Astrocyte of the spinal cord (primary cell): ENCODE data around the gene PRAMEF2.
A peak's percentile ranks its signal among the peaks of the same experiment; 100 is the strongest.
"Not testable (repeated sequence)": the region's sequence is repeated elsewhere in the genome, so short reads cannot be mapped to it uniquely, and the experiment has no call there.

ENCODE experiments used
- DNase-seq: peaks from one replicate; pipeline ENCODE4 v3.0.0; 2011; ENCODE audit warnings: low read depth, low spot score
- H3K4me3 ChIP-seq: 2 replicates; pipeline ENCODE4 v1.5.1; 2011; ENCODE audit warnings: low read depth, mild to moderate bottlenecking, low read length, moderate library complexity
- in situ Hi-C: cut with HindIII; loops from 2 replicates; pipeline ENCODE4 v1.10.0; 2017; ENCODE audit warnings: low sequenced_read_pairs
- TF ChIP-seq, protein P1 (sequence below): IDR thresholded peaks from 2 replicates; pipeline ENCODE4 v1.5.1; 2012; ENCODE audit warnings: low read depth, mild to moderate bottlenecking, low read length, inconsistent platforms

The PRAMEF2 gene, protein sequence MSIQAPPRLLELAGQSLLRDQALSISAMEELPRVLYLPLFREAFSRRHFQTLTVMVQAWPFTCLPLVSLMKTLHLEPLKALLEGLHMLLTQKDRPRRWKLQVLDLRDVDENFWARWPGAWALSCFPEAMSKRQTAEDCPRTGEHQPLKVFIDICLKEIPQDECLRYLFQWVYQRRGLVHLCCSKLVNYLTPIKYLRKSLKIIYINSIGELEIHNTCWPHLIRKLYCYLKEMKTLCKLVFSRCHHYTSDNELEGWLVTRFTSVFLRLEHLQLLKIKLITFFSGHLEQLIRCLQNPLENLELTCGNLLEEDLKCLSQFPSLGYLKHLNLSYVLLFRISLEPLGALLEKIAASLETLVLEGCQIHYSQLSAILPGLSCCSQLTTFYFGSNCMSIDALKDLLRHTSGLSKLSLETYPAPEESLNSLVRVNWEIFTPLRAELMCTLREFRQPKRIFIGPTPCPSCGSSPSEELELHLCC

DNA sequence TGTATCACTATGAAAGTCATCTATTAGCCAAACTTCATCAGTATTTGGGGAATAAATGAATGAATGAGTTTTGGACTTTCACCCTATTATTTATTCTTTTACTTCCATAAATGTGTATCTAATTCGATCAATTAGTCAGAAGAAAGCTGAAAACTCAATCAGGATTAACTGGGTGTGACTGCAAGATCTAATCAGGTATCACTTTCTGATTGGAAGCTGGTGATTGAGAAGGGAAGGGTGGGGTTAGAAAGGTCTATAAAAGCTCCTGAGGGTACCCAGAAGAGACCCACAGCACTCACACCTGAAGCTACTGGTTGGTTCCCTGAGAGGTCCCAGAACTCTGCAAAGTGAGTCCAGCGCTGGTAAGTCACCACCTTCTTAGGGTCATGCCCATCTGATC, at the start of gene PRAMEF2:
PRAMEF2 (plus strand) TSS at position 301 of the 400 bp plus-strand sequence. CDS start 1,924 bp downstream, outside the sequence.
- DNase-seq, H3K4me3 ChIP-seq, in situ Hi-C loops: not testable (repeated sequence)

- no peak for DNase-seq
- no peak overlapping the region for H3K4me3 ChIP-seq
- TF ChIP-seq, protein P1, sequence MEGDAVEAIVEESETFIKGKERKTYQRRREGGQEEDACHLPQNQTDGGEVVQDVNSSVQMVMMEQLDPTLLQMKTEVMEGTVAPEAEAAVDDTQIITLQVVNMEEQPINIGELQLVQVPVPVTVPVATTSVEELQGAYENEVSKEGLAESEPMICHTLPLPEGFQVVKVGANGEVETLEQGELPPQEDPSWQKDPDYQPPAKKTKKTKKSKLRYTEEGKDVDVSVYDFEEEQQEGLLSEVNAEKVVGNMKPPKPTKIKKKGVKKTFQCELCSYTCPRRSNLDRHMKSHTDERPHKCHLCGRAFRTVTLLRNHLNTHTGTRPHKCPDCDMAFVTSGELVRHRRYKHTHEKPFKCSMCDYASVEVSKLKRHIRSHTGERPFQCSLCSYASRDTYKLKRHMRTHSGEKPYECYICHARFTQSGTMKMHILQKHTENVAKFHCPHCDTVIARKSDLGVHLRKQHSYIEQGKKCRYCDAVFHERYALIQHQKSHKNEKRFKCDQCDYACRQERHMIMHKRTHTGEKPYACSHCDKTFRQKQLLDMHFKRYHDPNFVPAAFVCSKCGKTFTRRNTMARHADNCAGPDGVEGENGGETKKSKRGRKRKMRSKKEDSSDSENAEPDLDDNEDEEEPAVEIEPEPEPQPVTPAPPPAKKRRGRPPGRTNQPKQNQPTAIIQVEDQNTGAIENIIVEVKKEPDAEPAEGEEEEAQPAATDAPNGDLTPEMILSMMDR: no peak
- in situ Hi-C loops: no loop called here
Measured at GRCh38 chr1:12809933-12810332, 47.0 kb upstream of the PRAMEF2 start.

DNA sequence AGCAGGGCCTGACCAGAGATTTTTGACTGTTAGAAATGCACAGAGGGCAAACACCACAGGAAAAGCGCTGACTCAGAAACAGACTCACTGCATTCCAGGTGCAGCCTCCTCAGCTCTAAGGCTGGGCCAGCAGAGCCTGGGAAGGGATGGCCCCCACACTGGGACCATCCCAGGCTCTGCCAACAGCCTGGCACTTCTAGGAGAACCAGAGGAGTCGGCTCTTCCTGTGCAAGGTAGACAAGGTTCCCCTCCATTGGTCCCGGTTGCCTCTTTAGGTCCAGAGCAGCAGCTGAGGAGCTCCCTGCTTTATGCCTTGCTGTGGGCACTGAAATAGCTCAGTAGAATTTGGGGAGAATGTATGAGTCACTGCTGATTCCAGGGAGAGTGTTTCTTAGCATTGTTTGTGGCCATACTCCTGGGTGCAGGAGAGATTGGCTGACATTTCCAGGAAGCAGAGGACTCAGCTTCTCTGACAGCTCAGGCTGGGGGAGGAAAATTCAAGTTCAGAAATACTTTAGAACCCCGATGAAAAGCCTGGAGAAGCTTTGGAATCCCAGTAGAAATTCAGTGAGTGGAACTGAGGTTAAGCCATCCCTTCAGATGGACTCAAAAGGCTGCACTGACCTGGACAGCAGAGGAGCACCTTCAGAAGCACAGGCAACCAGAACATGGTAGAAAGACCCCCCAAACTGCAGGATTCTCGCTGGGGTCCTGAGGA, 46.0 kb upstream of the PRAMEF2 start:
- in situ Hi-C loops: no loop called here
- DNase-seq: peak; percentile 3
- H3K4me3 ChIP-seq: no peak overlapping the region

GRCh38 chr1:12811409-12811784, 45.5 kb upstream of the PRAMEF2 start:
- H3K4me3 ChIP-seq: no peak overlapping the region
- in situ Hi-C loops: no loop called here
- TF ChIP-seq, protein P1: no peak
- no peak for DNase-seq

More for the DNA sequence above, 46.0 kb upstream of the PRAMEF2 start:
- TF ChIP-seq, protein P1: no peak

GRCh38 chr1:12819061-12819460, 37.8 kb upstream of the PRAMEF2 start:
- in situ Hi-C loops, H3K4me3 ChIP-seq, DNase-seq: not testable (repeated sequence)

DNA sequence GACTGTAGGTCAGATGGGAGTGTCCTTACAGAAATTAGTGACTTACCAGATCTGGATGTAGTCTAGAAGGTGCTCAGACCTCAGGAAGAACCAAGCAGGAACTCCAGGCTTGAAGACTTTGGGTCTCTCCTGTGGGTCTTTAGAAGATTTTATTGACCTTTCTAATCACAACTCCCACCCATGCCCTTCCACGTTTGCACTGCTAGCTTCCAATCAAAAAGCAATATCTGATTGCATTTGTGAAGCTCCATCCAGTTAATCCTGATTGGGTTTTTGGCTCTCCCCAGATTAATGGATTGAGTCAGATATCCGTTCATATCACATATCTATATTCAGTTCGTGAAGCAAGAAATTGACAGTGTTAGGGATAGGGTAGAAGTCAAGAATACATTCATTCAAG, 25.6 kb upstream of the PRAMEF2 start, which contains the start of gene PRAMEF11:
PRAMEF11 (minus strand) TSS at position 101 of the 400 bp plus-strand sequence. CDS start 2,621 bp downstream, outside the sequence.
- H3K4me3 ChIP-seq, in situ Hi-C loops, DNase-seq: not testable (repeated sequence)

DNA sequence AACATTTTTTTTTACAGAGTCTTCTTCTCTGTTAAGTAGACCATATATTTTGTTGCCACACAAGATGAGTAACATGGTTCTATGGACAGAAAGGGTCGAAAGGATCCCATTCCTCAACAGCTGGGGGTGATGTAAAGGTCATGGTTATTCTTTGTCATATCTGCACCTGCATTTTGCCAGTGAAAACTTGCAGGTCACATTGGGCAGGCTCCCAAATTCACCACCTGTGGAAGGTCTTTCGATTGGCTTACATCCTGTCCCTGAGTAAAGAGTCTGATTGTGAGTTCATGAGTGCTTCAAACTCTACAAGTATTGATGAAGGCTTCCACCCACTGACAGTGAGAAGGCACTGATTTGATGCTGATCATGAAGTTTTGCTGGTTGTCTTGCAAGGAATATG, 23.6 kb upstream of the PRAMEF2 start:
- in situ Hi-C loops: not testable (repeated sequence)

DNA sequence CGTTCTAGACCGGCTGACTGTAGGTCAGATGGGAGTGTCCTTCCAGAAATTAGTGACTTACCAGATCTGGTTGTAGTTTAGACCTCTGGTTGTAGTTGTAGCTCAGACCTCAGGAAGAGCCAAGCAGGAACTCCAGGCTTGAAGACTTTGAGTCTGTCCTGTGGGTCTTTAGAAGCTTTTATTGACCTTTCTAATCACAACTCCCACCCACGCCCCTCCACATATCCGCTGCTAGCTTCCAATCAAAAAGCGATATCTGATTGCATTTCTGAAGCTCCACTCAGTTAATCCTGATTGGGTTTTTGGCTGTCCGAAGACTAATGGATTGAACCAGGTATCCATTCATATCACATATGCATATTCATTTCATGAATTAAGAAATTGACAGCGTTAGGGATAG, 8.3 kb upstream of the PRAMEF2 start, which contains the start of gene HNRNPCL1:
HNRNPCL1 (minus strand) TSS at position 101 of the 400 bp plus-strand sequence. CDS start 431 bp downstream, outside the sequence.
- DNase-seq, in situ Hi-C loops: not testable (repeated sequence)

More for the DNA sequence above, 23.6 kb upstream of the PRAMEF2 start:
- not testable (repeated sequence) for DNase-seq, H3K4me3 ChIP-seq

GRCh38 chr1:12851779-12852178, 5.1 kb upstream of the PRAMEF2 start:
- in situ Hi-C loops: no loop called here
- DNase-seq: no peak
- no peak overlapping the region for H3K4me3 ChIP-seq
- TF ChIP-seq, protein P1: no peak

More for the DNA sequence above, 8.3 kb upstream of the PRAMEF2 start, which contains the start of gene HNRNPCL1:
- not testable (repeated sequence) for H3K4me3 ChIP-seq

GRCh38 chr1:12863131-12863880, 6.4 kb downstream of the PRAMEF2 start:
- DNase-seq, H3K4me3 ChIP-seq, in situ Hi-C loops: not testable (repeated sequence)

- H3K4me3 ChIP-seq, DNase-seq, in situ Hi-C loops: not testable (repeated sequence)
Measured at GRCh38 chr1:12878453-12878852, 21.6 kb downstream of the PRAMEF2 start.

GRCh38 chr1:12886101-12886500, 29.2 kb downstream of the PRAMEF2 start, which contains the start of gene PRAMEF4:
TSS of gene PRAMEF4 (minus strand) at chr1:12886201. CDS start at chr1:12883394, 2,807 bp downstream.
- H3K4me3 ChIP-seq, DNase-seq, in situ Hi-C loops: not testable (repeated sequence)
